ENCODE results near the gene SNAI1.

DNA sequence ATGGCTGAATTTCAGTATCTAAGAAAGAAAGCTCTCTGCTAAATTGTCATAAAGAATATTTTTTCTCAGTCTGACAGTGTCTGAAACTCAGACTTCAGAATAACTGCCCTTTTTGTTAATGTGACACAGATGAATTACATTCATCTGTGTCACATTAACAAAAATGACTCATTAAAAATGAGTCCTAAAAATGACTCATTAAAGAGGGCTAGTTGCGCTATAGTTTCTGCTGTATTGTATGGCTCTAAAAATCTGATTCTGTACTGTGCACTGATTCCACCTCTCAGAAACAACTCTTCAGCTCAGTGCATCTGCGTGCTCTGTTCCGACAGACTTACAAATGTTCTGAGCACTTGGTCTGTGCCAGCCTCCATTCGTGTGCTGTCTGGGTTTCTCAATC is 31.6 kb upstream of the SNAI1 start:
- TF ChIP-seq, protein P1, sequence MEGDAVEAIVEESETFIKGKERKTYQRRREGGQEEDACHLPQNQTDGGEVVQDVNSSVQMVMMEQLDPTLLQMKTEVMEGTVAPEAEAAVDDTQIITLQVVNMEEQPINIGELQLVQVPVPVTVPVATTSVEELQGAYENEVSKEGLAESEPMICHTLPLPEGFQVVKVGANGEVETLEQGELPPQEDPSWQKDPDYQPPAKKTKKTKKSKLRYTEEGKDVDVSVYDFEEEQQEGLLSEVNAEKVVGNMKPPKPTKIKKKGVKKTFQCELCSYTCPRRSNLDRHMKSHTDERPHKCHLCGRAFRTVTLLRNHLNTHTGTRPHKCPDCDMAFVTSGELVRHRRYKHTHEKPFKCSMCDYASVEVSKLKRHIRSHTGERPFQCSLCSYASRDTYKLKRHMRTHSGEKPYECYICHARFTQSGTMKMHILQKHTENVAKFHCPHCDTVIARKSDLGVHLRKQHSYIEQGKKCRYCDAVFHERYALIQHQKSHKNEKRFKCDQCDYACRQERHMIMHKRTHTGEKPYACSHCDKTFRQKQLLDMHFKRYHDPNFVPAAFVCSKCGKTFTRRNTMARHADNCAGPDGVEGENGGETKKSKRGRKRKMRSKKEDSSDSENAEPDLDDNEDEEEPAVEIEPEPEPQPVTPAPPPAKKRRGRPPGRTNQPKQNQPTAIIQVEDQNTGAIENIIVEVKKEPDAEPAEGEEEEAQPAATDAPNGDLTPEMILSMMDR (IDR thresholded peaks at IDR 0.05): no peak
- no peak for TF ChIP-seq POLR2A (IDR thresholded peaks at IDR 0.05)

Data from Peyer's patch (tissue), 4 donors.